Measurements from ENCODE around the gene PITX2. TPM values are rescaled to one million over a fixed set of nuclear protein-coding genes. Genes with fewer than 3 reads are reported as not detected.
A peak's percentile ranks its signal among the peaks of the same experiment; 100 is the strongest.

Gene PITX2
- polyA plus RNA-seq, 1 donor (not counting 4 experiments of a cell fraction or from before 2014, with no cell fraction given): not detected

DNA sequence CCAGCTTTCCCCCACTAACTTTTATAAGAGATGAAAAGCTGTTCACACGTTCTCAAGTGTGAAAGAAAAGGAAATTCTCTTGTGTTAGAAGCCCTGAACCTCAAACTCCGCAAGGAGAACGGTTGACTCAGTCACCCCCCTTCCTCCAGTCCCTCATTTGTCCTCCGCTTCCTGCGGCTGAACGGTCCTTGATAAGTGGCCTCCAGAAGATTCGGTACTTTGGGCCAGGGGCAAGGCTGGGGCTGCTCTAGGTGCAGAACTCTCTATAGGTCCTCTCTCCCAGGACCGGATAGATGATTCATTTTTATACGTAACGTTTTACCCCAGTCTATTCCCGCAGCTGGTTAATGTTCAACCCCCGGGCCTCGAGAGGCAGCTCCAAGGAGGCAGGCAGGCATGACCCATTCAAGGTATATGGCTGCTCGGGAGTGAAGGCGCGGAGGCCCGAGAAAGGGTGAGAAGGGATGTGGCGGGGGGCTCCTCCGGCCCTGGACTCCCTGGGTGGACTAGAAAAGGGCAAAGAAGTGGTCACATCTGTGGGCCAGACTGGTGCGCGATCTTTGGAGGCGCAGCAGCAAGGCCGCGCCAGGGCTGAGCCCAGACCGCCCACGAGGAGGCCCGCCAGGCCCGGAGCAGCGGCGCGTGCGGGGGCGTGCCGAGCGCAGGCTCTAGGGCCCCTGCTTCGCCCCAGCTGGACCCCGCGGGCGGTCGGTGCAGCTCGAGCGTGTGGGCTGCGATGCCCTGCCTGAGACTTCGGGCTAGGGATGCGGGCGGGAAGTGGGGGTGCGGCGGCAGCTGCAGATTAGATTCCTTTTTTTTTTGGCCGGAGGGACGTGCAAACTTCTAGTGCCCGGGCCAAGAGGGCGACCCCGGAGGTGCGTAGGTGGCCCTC is 11.7 kb downstream of the PITX2 start:
- no peak for FAIRE-seq
- Histone ChIP-seq H3K9me3 (ENCODE audit: control insufficient read depth, low read depth, low read length) (no peaks in the 10 kb centered on the region), H4K20me1 (ENCODE audit: control insufficient read depth, extremely low read depth, insufficient read depth, low read length) (no peaks in the 10 kb centered on the region), H3K4me3 (ENCODE audit: control insufficient read depth in 2 of 3, extremely low read depth in 1 of 3, insufficient read depth in 2 of 3, low read depth in 1 of 3, low read length in 3 of 3) (no peak overlapping the region), H2AFZ (ENCODE audit: control insufficient read depth, low read length) (no peak overlapping the region), H3K4me1 (ENCODE audit: control insufficient read depth, extremely low read depth, insufficient read depth, low read length) (no peaks in the 10 kb centered on the region), H3K36me3 (ENCODE audit: control insufficient read depth in 2 of 2, extremely low read depth in 1 of 2, insufficient read depth in 2 of 2, low read length in 2 of 2) (no peaks in the 10 kb centered on the region), H3K79me2 (ENCODE audit: control insufficient read depth, insufficient read depth, low read length) (no peaks in the 10 kb centered on the region), H3K27ac (ENCODE audit: control insufficient read depth, insufficient read depth, low read length) (no peak overlapping the region), H3K27me3 (ENCODE audit: control insufficient read depth, extremely low read depth, insufficient read depth, low read length) (peaks cover 75% of the 10 kb centered on the region), H3K4me2 (ENCODE audit: control insufficient read depth, extremely low read depth, insufficient read depth, low read depth, low read length) (no peak overlapping the region), H3K9ac (ENCODE audit: control insufficient read depth, extremely low read depth, insufficient read depth, low read length) (no peak overlapping the region), H3K9me1 (ENCODE audit: control insufficient read depth, extremely low read depth, insufficient read depth, low read length) (no peaks in the 10 kb centered on the region)
- DNase-seq (ENCODE audit: low read depth, low spot score): no peak
- dilution Hi-C loops (cut with MboI; ENCODE audit: extremely low pct_ligation_motif_present, low sequenced_read_pairs): no loop called here
- TF ChIP-seq EZH2 (IDR thresholded peaks at IDR 0.05; ENCODE audit: low read length): peak; percentile 50
- TF ChIP-seq, protein P1, sequence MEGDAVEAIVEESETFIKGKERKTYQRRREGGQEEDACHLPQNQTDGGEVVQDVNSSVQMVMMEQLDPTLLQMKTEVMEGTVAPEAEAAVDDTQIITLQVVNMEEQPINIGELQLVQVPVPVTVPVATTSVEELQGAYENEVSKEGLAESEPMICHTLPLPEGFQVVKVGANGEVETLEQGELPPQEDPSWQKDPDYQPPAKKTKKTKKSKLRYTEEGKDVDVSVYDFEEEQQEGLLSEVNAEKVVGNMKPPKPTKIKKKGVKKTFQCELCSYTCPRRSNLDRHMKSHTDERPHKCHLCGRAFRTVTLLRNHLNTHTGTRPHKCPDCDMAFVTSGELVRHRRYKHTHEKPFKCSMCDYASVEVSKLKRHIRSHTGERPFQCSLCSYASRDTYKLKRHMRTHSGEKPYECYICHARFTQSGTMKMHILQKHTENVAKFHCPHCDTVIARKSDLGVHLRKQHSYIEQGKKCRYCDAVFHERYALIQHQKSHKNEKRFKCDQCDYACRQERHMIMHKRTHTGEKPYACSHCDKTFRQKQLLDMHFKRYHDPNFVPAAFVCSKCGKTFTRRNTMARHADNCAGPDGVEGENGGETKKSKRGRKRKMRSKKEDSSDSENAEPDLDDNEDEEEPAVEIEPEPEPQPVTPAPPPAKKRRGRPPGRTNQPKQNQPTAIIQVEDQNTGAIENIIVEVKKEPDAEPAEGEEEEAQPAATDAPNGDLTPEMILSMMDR (optimal IDR thresholded peaks at IDR 0.05 in 1 of 3, IDR thresholded peaks at IDR 0.05 in 1 of 3, conservative IDR thresholded peaks at IDR 0.05 in 1 of 3; ENCODE audit: extremely low read depth in 1 of 3, insufficient read depth in 2 of 3, low read length in 3 of 3): no peak

- dilution Hi-C loops (cut with MboI; ENCODE audit: extremely low pct_ligation_motif_present, low sequenced_read_pairs): no loop called here
- Histone ChIP-seq H3K9me1 (ENCODE audit: control insufficient read depth, extremely low read depth, insufficient read depth, low read length) (no peaks in the 10 kb centered on the region), H3K27ac (ENCODE audit: control insufficient read depth, insufficient read depth, low read length) (no peak overlapping the region), H3K27me3 (ENCODE audit: control insufficient read depth, extremely low read depth, insufficient read depth, low read length) (peaks cover 69% of the 10 kb centered on the region), H3K9ac (ENCODE audit: control insufficient read depth, extremely low read depth, insufficient read depth, low read length) (no peak overlapping the region), H4K20me1 (ENCODE audit: control insufficient read depth, extremely low read depth, insufficient read depth, low read length) (no peaks in the 10 kb centered on the region), H3K4me1 (ENCODE audit: control insufficient read depth, extremely low read depth, insufficient read depth, low read length) (no peaks in the 10 kb centered on the region), H3K79me2 (ENCODE audit: control insufficient read depth, insufficient read depth, low read length) (no peaks in the 10 kb centered on the region), H3K4me3 (ENCODE audit: control insufficient read depth in 2 of 3, extremely low read depth in 1 of 3, insufficient read depth in 2 of 3, low read depth in 1 of 3, low read length in 3 of 3) (no peak overlapping the region), H3K36me3 (ENCODE audit: control insufficient read depth in 2 of 2, extremely low read depth in 1 of 2, insufficient read depth in 2 of 2, low read length in 2 of 2) (no peaks in the 10 kb centered on the region), H2AFZ (ENCODE audit: control insufficient read depth, low read length) (no peak overlapping the region), H3K4me2 (ENCODE audit: control insufficient read depth, extremely low read depth, insufficient read depth, low read depth, low read length) (no peak overlapping the region), H3K9me3 (ENCODE audit: control insufficient read depth, low read depth, low read length) (no peaks in the 10 kb centered on the region)
- DNase-seq (ENCODE audit: low read depth, low spot score): no peak
- FAIRE-seq: no peak
- TF ChIP-seq EZH2 (IDR thresholded peaks at IDR 0.05; ENCODE audit: low read length): peak; percentile 22
- TF ChIP-seq, protein P1 (optimal IDR thresholded peaks at IDR 0.05 in 1 of 3, IDR thresholded peaks at IDR 0.05 in 1 of 3, conservative IDR thresholded peaks at IDR 0.05 in 1 of 3; ENCODE audit: extremely low read depth in 1 of 3, insufficient read depth in 2 of 3, low read length in 3 of 3): no peak
Observed at GRCh38 chr4:110610620-110610939, 12.3 kb downstream of the PITX2 start.

Data from keratinocyte (primary cell).